Superior temporal gyrus (tissue), 1 donor: ENCODE measurements around the gene GPR25.

Experiments used
- DNase-seq: peaks from one replicate; pipeline ENCODE4 v3.0.0-alpha.2; 2016; ENCODE audit errors: extremely low spot score

GPR25 gene

DNA sequence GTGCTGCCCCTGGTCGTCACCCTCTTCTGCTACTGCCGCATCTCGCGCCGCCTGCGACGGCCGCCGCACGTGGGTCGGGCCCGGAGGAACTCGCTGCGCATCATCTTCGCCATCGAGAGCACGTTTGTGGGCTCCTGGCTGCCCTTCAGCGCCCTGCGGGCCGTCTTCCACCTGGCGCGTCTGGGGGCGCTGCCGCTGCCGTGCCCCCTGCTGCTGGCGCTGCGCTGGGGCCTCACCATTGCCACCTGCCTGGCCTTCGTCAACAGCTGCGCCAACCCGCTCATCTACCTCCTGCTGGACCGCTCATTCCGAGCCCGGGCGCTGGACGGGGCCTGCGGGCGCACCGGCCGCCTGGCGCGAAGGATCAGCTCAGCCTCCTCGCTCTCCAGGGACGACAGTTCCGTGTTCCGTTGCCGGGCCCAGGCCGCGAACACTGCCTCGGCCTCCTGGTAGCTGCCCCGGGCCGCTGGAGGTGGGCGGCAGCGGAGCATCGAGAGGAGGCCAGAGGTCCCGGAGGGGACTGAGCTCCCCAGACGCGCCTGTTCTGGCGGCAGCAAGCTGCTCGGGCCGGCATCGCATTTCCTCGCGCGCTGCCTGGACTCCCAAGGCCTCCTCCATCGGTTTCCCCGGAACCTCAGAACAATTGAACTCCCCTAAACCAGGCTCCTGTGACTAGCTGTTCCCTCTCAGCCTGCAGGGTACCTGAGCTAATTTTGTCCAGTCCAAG lies 1.1 kb downstream of the GPR25 start:
- no peak for DNase-seq

DNA sequence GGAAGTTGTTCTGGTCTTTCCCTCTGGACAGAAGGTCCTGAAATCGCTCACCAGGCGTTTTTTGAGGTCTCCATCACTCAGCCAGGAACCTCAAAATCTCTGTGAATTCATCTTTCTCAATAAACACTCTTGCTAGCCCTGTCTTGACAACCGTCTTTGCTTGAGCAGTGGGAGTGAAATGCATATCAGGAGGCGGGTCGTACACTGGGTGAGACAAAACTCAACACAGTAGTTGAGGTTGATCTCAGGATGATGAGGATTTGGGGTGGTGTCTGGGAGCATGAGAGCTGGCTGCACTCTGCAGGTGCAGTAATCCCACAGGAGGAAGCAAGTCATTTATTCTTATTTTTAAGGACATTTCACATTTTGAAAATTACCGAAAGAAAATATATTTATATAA lies 1.9 kb downstream of the GPR25 start:
- no peak for DNase-seq

DNA sequence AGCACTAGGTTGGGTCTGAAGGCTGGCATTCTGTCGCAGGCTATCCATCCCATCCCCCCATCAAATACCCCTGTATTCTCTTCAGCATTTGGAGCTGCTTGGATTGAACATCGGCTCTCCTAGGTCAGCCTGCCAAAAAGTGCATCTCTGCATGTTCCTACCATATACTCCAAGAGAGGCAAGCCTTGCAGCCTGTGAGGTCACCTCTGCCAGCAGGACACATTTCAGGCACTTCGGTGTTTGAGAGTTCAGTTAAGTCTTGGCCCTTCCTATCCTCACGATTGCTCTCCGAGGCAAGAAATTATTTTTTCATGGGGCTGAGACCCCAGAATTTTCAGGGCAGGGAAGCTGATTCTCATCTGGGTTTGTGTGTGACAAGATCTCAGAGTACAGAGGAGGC lies 2.6 kb downstream of the GPR25 start:
- DNase-seq, result no peak

DNA sequence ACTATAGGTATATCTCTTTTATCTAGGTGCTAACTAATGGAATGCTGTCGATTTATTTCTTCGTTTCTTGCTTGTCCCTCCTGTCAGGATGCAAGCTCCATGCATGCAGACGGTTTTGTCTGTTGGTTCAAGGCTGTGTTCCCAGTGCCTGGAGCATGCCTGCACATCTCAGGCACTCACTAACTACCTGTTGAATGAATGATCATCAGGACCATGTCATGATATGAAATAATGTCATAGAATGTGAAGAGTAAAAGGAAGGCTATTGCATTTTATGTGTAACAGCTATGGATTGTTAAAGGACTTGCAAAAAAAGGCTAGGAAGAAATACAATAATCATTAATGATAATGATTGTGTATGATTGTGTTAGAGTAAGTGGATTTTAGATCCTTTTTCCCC lies 4.2 kb downstream of the GPR25 start:
- no peak for DNase-seq

DNA sequence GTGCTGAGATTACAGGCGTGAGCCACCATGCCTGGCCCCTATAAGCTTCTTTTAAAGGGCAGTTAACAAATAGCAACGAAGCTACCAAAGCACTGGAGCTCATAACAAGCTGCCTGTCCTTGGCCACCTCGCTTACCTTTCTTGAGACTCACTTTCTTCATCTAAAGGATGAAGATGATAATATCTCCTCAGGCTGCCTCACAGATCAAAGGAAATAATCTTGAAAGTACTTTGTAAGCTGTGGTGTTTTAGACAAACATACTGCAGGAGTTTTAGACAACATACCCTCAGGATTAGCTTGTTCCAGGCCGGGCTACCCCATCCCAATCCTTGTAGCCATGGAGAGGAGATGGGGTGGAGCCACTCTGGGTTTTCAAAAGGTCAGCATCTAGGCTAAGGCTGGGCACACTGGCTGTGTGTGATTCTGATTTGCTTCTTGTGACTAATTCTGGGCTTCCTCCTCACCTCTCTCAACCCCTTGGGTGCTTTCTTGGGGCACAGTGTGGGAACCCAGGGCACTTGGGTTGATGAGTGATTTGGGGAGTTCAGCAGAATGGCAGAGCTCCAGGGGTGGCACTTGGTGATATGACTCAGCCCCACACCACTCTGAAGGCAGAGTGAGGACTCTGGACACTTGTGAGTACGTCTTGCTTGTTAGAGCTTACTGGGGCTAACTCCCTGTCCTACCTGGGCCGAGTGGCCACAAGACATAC lies 5.2 kb downstream of the GPR25 start:
- no peak for DNase-seq

DNA sequence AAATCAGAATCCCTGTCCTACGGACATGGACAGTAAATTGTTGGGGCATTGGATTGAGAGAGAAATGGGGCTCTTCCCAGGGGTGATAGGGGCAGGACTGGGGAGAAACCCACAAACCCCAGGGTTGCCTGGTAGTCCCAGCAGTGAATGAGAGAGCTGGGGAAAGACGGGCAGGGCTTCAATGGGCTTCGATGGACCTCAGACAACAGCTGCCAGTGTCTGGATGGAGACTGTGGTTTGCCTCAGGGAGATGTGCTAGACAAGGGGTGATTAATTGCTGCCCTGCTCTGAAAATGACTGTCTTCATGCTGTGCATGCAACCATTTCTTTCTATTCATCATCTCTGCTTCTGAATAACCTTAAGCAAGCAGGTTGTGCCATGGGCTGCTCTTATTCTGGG lies 7.4 kb downstream of the GPR25 start:
- DNase-seq, result no peak

DNA sequence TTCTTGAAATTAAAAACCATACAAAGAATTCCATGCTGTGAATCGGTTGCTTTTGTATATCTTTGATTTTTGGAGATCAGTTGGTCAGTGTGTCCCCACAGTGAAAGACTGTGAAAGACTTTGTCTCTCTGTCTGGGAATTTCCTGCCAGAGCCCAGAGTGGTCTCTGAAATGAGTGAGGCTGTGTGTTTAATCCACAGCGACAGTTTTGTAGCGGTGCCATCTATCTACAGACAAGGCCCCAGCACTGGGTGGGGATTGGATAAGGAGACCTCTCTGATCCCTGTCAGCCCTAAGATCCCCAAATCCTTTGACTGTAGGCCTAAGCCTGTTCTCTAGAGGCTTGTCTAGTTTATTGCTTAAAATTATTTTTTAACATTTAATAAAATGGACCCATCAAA lies 10.3 kb downstream of the GPR25 start:
- DNase-seq, result no peak

DNA sequence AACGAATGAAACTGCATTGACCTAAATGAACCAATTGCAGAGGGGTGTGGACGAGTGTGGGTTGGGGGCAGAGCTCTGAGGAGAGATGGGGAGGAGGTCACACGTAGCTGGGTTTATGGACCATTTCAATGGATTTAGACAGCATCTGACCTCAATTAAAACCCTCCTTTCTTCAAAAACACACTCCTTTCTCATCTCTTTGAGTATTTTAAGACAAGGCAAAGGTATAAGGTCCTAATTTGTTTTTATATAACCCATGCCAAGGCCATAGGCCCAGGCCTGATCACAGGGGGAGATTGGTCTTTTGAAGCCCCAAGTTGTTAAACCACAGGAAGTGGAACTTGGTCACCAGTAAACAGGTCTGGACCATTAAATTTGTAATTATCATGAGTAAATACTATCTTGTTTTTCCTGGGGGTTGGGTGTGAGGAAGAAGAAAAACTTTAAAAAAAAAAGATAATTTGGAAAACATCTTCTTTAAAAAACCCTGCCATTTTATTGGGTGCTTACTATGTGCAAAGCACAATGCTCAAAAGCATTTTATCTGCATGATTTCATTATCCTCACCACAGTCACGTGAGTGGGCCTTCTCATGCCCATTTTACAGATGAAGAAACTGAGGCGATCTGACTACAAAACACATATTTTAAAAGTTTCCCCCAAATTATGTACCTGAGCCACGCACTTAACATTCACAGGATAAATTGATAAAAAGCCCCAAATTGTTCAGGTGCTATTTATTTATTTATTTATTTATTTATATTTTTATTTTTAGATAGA lies 13.0 kb downstream of the GPR25 start:
- DNase-seq, result no peak

DNA sequence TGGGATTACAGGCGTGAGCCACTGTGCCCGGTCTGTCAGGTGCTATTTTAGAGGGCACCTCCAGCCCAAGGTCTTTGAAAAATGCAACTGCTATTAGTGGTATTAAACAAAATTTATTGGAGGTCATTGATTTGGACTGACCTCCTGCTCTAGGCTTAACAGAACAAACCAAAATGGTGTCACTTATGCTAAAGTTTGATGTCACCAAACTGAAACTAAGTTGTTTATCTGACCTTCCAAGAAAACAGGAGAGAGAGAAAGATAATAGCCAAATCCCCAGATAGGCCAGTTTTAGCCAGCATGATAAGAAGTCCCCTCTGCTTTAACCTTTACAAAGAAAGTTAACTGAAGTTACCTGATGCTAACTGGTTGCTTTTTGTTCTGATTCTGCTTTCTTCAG lies 13.8 kb downstream of the GPR25 start:
- DNase-seq, result no peak

DNA sequence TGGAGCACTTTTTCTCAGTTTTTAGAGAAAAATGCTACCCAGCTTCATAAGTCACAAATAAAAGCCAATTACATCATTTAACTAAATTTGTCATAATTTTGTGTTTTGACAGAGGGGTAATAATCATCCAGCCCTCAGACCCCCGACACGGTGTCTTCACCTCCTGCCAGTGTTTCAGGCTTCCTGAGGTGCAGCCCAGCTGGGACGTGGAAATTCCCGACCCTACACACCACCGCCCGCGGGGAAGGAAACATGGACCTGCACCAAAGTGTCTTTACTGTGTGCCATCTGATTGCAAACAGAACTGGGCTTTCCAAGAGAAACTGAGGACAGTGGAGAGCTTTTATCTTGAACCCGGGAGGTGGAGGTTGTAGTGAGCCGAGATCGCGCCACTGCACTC lies 14.3 kb downstream of the GPR25 start:
- DNase-seq, result no peak

DNA sequence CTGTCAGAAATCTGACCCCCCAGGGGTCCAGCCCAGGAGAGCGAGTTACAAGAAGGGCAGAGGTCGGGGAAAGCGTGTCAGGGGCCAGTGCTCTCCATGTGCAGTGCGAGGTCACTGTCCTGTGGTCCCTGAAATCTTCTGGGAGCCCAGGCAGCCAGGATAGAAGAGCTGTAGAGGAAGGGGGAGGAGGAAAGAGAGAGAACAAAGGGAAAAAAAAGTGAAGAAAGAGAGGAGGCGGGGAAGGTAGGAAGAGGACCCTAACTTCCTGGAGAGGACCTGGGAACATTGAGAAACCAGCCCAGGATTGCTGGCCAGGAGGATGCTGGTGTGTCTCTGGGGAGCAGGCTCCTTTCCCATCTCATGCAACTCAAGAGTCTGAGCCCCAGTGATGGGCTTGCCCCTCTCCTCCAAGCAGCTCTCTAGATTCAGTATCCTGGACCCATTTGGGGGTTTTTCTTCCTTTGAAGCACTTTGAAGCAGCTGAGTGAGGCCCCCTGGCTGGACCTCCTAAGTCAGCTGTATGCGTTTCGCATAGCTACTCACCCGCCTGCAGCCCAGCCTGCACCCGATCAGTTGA lies 15.1 kb downstream of the GPR25 start:
- no peak for DNase-seq

DNA sequence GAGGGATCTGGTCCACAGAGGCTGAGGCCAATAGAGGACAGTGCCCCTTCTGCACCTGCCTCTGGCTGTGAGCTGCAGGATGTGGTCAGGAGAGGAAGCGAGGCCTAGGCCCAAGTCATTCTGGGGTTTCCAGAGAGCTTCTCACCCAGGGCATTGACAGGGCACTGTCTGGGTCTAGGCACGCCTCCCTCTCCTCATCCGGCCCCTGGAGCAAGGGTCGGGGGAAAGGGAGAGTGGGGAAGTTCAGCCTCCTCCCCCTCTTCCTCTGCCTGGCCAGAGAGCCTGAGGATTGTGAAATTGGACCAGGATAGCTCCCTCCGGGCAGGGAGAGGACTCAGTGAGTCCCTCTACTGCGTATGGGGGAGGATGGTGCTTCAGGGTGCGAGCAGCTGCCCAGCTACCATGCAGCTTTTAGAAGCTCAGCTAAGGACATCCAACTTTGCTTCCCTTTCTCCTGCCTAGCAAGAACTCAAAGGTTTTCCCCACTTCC lies 15.6 kb downstream of the GPR25 start:
- no peak for DNase-seq

DNA sequence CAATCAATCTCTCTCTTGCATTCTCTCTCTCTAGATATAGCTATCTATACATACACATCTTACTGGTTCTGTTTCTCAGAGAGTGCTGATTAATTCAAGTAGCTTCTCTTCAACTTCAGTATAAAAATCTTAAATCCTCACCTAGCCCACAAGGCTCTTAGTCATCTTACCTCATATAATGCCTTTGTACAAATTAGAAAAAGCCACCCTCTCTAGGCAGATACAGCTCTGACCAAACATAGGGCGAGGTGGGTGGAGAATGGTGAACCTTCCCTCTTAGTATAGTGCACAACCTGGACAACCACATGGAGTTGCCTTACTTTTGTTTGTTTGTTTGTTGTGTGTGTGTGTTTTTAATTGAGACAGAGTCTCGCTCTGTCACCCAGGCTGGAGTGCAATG lies 16.8 kb downstream of the GPR25 start:
- DNase-seq, result no peak

DNA sequence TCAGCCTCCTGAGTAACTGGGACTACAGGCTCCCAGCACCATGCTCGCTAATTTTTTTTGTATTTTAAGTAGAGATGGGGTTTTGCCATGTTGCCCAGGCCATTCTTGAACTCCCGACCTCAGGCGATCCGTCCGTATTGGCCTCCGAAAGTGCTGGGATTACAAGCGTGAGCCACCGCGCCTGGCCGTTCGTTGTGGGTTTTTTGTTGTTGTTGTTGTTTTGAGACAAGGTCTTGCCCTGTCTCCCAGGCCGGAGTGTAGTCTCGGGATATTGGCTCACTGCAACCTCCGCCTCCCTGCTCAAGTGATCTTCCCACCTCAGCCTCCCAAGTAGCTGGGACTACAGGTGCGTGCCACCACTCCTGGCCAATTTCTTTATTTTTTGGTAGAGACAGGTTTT lies 17.2 kb downstream of the GPR25 start:
- no peak for DNase-seq

DNA sequence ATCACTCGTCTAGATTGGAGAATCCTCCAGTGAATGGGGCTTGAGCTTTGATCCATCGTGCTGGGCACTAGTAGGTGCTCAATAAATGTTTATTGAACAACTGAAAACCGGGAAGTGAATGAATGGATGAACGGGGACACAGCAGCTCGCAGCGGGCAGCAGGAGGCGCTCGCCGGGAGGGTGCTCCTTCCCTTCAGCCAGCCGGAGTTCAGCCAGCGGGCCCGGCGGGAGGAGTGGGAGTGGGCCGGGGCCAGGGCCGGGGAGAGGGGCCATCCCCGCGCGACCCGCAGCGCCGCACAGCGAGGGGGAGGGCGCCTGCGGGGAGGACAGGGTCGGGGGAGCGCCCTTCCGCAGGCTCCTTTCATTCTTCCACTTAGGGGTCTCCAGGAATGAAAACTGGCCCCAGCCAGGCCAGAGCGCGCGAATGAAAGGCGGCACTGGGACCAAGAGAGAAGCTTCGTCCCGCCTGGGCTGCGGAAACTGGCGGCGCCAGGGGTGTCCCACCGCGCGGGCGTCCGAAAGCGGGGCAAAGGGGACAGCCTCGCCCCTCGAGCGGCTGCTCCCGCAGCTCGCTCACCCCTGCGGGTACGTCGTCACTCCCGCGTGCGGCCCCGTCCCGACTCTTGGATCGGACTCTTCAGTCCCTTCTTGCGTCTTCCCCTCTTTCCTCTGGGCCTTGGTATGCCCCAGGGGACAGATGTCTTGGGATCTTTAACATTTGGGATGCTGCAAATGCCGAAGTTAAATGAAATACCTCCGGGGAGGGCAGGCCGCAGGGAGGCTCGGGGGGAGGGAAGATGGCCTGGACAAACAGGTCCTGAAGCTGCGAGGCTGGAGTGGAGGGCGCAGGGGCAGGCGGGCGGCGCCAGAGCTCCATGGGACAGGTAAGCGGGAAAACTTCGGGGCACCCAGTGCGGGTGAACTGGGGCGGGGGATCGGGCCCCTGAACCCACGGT lies 18.3 kb downstream of the GPR25 start:
- DNase-seq, result no peak

DNA sequence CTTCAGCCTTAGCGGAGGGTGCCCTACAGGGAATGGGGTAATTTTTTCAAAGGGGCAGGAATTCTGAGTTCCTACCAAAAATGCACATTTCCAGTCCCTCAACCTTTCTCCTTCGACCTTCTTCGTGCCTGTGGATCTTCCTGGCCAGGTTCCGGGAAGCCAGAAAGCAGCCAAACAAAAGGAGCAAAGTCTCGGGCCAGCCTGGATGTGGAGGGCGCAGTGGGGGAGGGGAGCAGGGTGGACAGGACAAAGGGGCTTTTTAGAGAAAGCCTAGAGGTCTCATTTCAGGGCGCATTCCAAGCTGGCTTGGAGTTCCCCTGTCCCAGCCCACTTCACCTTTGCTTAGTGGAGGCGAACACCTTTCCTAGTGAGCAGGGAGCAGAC lies 19.0 kb downstream of the GPR25 start:
- no peak for DNase-seq

DNA sequence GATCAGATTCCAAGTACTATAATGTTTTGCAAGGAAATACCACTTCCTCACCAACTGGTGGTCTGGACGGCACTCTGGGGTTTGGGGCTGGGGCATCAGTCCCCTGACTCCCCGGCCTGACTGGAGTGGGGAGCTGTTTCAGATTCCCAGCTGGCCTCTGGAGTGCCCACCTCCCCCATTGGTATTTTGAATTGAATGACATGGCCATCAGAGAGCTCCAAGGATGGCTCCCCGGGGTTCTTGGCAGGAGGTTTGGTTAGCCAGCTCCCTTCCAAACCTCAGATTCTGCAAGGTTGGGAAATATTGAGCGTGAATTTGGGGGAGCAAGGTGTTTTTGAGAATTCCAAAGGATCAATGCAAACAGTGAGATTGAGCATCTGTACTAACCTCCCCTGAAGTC lies 19.8 kb downstream of the GPR25 start:
- DNase-seq, result no peak

DNA sequence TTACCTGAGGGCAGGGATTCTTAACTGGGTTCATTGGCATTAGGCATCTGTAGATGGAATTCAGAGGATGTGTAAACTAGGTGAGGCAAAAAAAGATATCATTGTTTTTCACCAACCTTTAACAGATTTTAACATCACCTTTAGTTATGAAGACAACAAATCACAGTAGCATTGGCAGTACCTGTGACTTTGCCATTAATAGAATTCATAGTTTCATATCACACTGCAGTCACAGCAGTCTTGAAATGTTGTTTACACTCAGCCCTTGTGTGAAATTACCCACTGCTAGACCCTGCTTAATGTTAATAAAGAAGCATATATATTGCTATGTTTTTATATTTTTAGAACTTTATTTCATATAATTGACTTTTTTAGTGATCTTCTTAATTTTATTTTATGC lies 20.2 kb downstream of the GPR25 start:
- DNase-seq, result no peak

DNA sequence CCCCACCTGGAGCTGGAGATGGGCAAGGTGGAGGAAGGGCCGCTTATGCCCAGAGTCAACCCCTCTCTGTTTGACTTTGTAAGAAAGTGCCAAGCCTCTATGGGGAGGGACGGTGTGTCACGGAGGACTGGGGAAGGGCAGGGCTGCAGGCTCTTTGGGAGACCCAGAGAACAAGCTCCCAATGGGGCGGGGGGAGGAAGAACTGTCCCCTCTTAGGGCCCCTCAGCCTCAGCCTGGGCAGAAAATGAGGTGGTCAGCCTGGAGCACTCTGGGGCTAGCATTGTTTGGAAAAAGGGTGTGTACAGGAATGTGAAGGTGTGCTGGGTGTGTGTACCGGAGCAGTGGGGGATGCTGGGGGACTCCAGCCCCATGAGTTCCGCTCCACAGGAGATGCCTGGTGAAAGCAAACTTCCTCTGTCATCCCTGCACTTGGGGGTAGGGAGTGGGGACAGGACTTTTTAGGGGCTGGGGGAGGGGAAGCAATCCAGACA lies 20.7 kb downstream of the GPR25 start:
- no peak for DNase-seq

DNA sequence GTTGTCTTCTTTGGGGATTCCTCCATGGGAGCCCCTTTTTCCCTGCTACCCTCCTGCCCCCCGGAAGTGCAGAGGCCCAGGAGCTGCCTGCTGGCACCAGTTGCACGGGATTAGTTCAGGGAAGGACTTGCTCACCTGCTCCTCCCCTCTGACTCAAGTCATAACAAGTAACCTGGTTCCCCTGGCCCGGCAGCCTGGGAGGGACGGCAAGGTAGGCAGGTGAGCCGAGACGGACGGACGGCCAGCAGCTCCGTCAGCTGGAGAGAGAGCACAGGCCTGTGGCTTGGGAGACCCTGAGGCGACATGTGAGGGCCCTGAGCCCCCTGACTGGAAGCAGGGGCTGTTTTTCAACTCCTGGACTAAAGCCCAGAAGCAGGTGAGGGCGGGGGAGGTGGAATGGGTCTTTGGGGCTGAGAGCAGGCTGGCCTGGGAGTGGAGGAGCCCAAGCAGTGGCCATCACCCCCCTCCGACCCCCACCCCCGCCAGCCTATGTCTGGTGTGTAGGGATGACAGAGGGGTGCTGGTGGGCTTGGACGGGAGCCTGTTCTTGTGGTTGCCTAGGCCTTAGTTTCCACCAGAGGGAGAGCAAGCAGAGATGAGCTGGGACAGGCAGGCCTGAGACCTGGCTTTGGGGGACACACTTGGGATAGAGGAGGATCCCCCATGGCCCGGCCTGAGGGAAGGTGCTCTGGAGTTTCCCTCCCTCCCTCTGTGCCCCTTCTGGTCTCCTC lies 22.1 kb downstream of the GPR25 start, which contains the start of gene INAVA:
Gene INAVA, plus strand, starts transcription at position 189 of the 731 bp plus-strand sequence. CDS start 3,501 bp downstream, outside the sequence.
- no peak for DNase-seq
